Spleen (tissue), 7 donors: ENCODE measurements around the gene COPB1.

Source experiments
- CTCF ChIP-seq, 11 experiments: fragments of 200-600 bp in 7 of 11; fragments of 450-650 bp in 4 of 11; sonication (generic) in 4 of 11; IDR thresholded peaks in 8 of 11; conservative IDR thresholded peaks in 3 of 11; 1 replicate in 7 of 11; 2 replicates in 4 of 11; pipeline versions ENCODE4 v1.4.0 to v1.8.0; 2016 to 2021; ENCODE audit warnings: antibody characterized with exemption in 11 of 11, inconsistent platforms in 4 of 11, mild to moderate bottlenecking in 1 of 11
- POLR2A ChIP-seq, 3 donors: fragments of 450-650 bp; IDR thresholded peaks; one replicate each; pipeline ENCODE4 v1.5.1; 2017; ENCODE audit warnings: antibody characterized with exemption in 3 of 3, mild to moderate bottlenecking in 1 of 3
- POLR2AphosphoS5 ChIP-seq, 3 donors: sonication (generic); formaldehyde crosslinking; IDR thresholded peaks; one replicate each; pipeline ENCODE4 v1.5.1; 2017; ENCODE audit warnings: antibody characterized with exemption in 3 of 3
- donor health status: DM: no; HTN: no; CAD: no; lungs with moderate emphysema.
- donor health status: DM: no; HTN: no; CAD: no.
- donor health status: DM: no; HTN: no; CAD: no.

DNA sequence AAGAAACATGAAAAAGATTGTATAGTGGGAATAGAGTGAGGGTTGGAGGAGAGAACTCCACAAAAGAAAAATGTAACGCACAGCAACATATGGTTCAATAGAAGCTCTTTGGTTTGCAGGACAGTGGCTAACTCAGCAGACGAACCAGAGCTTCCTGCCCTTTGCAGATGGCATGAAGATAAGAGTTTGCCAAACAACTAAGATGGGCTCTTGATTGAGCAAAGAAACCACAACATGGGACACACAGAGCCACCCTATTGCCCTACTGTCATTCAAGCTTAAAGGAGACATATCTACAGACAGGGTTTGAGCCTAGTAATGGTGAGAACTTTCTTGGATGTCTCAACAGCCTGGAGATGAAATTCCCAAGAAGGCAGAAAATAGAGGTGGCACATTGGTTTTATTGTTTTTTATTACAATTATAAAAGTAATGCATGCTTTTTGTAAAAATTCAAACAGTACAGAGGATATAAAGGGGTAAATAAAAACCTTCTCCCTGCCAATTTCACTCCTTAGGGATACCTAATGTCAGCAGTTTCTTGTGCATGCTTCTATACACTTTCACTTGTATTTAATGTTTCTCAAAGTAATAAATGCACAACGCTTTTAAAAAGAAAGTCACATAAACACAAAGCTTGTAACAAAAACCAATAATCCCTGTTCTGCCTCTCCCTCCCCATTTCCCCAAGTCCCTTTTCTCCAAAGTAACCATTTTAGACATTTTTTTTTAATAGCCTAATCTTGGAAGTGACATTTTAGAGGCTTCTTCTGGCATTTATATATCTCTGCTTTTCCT lies 63.7 kb downstream of the COPB1 start:
- TF ChIP-seq CTCF (IDR thresholded peaks at IDR 0.05 in 8 of 11, conservative IDR thresholded peaks at IDR 0.05 in 3 of 11) (no peak), POLR2AphosphoS5 (IDR thresholded peaks at IDR 0.05) (no peak), POLR2A (IDR thresholded peaks at IDR 0.05) (no peak)
